GM19043 (cell line): ENCODE data around the gene FAM170B.

Experiments used
- ATAC-seq: cut with Tn5 transposase; IDR thresholded peaks from one replicate; pipeline ENCODE4 v1.9.1; 2021; ENCODE audit warnings: low read depth; ENCODE audit not compliant: unreplicated experiment

Gene FAM170B

GRCh38 chr10:49170632-49171325 lies 37.0 kb upstream of the FAM170B start:
- ATAC-seq, result no peak

GRCh38 chr10:49169776-49170175 lies 36.0 kb upstream of the FAM170B start:
- no peak for ATAC-seq

GRCh38 chr10:49168831-49169500 lies 35.1 kb upstream of the FAM170B start:
- ATAC-seq, result no peak

- no peak for ATAC-seq
Measured at GRCh38 chr10:49168171-49168540, 34.3 kb upstream of the FAM170B start.

GRCh38 chr10:49167425-49168170 lies 33.8 kb upstream of the FAM170B start:
- no peak for ATAC-seq

- ATAC-seq, result no peak
Measured at GRCh38 chr10:49166484-49167400, 32.9 kb upstream of the FAM170B start.

GRCh38 chr10:49165821-49166483 lies 32.1 kb upstream of the FAM170B start:
- no peak for ATAC-seq

- ATAC-seq, result no peak
Measured at GRCh38 chr10:49165259-49165658, 31.4 kb upstream of the FAM170B start.

- peak; percentile 70 for ATAC-seq
Measured at GRCh38 chr10:49164559-49165188, 30.9 kb upstream of the FAM170B start.

GRCh38 chr10:49163741-49164140 lies 29.9 kb upstream of the FAM170B start:
- ATAC-seq, result no peak

GRCh38 chr10:49162761-49163310 lies 29.0 kb upstream of the FAM170B start:
- ATAC-seq, result no peak

GRCh38 chr10:49162063-49162462 lies 28.2 kb upstream of the FAM170B start:
- ATAC-seq, result no peak

GRCh38 chr10:49161411-49161997 lies 27.7 kb upstream of the FAM170B start:
- ATAC-seq, result no peak

GRCh38 chr10:49160814-49161213 lies 27.0 kb upstream of the FAM170B start:
- ATAC-seq, result no peak

GRCh38 chr10:49160110-49160509 lies 26.3 kb upstream of the FAM170B start:
- no peak for ATAC-seq

GRCh38 chr10:49158915-49159314 lies 25.1 kb upstream of the FAM170B start:
- no peak for ATAC-seq

- ATAC-seq, result no peak
Measured at GRCh38 chr10:49158404-49158803, 24.6 kb upstream of the FAM170B start.

- no peak for ATAC-seq
Measured at GRCh38 chr10:49157229-49157628, 23.4 kb upstream of the FAM170B start.

- no peak for ATAC-seq
Measured at GRCh38 chr10:49154641-49155040, 20.8 kb upstream of the FAM170B start.
